Measurements from ENCODE around the gene MKI67. TPM values are rescaled to one million over a fixed set of nuclear protein-coding genes. Genes with fewer than 3 reads are reported as not detected.
A peak's percentile ranks its signal among the peaks of the same experiment; 100 is the strongest.

The MKI67 gene
- total and polyA plus RNA-seq, 8 donors, result 0.61 to 60.8 (median 7.7) TPM

DNA sequence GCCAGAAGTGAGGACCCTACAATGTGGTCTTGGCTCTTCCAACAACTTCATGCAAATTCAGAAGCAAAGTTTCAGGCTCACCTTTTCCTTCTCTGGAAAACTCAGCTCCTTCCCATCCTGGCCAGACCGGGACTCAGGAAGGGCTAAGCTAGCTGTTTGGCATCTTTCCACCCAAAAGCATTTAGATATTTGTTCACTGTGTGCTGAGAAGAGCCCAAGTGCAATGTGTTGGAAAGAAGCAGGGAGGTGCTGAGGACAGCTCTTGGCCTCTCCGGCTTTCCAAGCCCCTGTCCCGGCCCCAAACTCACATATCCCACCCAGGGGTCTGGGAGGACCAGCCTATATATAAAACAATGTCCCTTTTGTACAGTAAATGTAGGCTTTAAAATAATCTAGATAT lies 44.5 kb downstream of the MKI67 start:
- no peak for DNase-seq
- H3K4me3 ChIP-seq, result no peak overlapping the region
- no peaks in the 10 kb centered on the region for H3K9me3 ChIP-seq
- WGBS, 5 donors, result 63 to 77% (median 70%) methylated on average over 3 of the region's 3 CpGs
- no peaks in the 10 kb centered on the region for H3K4me1 ChIP-seq
- TF ChIP-seq EP300 (IDR thresholded peaks at IDR 0.05) (no peak), POLR2A (IDR thresholded peaks at IDR 0.05) (no peak), POLR2AphosphoS5 (IDR thresholded peaks at IDR 0.05) (no peak)
- TF ChIP-seq, protein P1, sequence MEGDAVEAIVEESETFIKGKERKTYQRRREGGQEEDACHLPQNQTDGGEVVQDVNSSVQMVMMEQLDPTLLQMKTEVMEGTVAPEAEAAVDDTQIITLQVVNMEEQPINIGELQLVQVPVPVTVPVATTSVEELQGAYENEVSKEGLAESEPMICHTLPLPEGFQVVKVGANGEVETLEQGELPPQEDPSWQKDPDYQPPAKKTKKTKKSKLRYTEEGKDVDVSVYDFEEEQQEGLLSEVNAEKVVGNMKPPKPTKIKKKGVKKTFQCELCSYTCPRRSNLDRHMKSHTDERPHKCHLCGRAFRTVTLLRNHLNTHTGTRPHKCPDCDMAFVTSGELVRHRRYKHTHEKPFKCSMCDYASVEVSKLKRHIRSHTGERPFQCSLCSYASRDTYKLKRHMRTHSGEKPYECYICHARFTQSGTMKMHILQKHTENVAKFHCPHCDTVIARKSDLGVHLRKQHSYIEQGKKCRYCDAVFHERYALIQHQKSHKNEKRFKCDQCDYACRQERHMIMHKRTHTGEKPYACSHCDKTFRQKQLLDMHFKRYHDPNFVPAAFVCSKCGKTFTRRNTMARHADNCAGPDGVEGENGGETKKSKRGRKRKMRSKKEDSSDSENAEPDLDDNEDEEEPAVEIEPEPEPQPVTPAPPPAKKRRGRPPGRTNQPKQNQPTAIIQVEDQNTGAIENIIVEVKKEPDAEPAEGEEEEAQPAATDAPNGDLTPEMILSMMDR (IDR thresholded peaks at IDR 0.05), result no peak
- peaks cover 14 to 79% (median 51%) of the 10 kb centered on the region in 4 donors for H3K36me3 ChIP-seq
- no peak overlapping the region for H3K27ac ChIP-seq
- no peaks in the 10 kb centered on the region for H3K27me3 ChIP-seq
- intact Hi-C loops (cut with DNase I; ENCODE audit: low total_unique reads), result no loop called here

DNA sequence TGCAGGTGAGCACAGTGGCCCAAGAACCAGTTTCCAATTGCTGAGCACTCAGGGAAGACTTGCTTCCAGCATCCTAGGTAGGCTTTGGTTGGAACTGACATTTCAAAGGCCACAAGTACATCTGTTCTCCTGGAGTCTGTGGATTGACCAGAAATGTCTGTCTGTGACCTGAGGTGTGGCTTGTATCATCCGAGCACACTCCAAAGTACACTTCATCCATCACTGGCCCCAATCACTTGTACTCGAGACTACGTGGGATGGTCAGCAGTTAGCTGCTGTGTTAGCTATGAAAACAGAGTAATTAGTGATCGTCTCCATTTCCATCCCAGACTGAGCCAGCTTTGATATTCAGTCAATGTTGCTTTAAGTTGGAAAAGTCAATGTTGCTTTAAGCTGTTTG lies 45.0 kb downstream of the MKI67 start:
- DNase-seq, result no peak
- intact Hi-C loops (cut with DNase I; ENCODE audit: low total_unique reads), result no loop called here
- Histone ChIP-seq H3K4me1 (no peaks in the 10 kb centered on the region), H3K27me3 (no peaks in the 10 kb centered on the region), H3K27ac (no peak overlapping the region), H3K36me3 (peaks cover 16 to 84% (median 56%) of the 10 kb centered on the region in 4 donors), H3K4me3 (no peak overlapping the region), H3K9me3 (no peaks in the 10 kb centered on the region)
- WGBS, 5 donors, result 72 to 85% (median 78%) methylated on average over 4 of the region's 4 CpGs
- TF ChIP-seq POLR2A (IDR thresholded peaks at IDR 0.05), result no peak

DNA sequence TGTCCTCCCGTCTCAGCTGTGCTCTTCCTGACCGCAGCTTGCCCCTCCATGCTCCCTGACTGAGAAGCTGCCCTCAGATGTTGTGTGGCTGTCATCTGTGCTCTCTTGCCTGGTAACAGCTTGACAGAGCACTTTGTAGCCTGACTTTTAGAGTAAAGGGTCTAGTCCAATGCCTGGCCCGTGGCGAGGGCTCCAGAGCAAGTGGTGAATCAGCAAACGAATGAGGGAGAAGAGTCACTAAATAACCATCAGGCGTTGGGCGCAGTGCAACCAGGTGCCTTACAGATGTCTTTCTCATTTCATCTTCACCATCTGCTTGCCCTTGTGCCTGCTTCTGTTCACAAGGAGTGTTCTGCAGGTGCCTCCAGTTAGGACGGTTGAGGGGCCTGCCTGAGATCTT lies 45.6 kb downstream of the MKI67 start:
- no peaks in the 10 kb centered on the region for H3K27me3 ChIP-seq
- H3K4me1 ChIP-seq, result no peaks in the 10 kb centered on the region
- peaks cover 16 to 90% (median 61%) of the 10 kb centered on the region in 4 donors for H3K36me3 ChIP-seq
- WGBS, 5 donors, result 85 to 93% (median 91%) methylated on average over 8 of the region's 8 CpGs
- intact Hi-C loops (cut with DNase I; ENCODE audit: low total_unique reads), result no loop called here
- TF ChIP-seq, protein P1 (IDR thresholded peaks at IDR 0.05), result no peak
- TF ChIP-seq EP300 (IDR thresholded peaks at IDR 0.05) (no peak), POLR2A (IDR thresholded peaks at IDR 0.05) (no peak), POLR2AphosphoS5 (IDR thresholded peaks at IDR 0.05) (no peak)
- no peak overlapping the region for H3K27ac ChIP-seq
- no peaks in the 10 kb centered on the region for H3K9me3 ChIP-seq
- no peak overlapping the region for H3K4me3 ChIP-seq
- DNase-seq, result no peak

DNA sequence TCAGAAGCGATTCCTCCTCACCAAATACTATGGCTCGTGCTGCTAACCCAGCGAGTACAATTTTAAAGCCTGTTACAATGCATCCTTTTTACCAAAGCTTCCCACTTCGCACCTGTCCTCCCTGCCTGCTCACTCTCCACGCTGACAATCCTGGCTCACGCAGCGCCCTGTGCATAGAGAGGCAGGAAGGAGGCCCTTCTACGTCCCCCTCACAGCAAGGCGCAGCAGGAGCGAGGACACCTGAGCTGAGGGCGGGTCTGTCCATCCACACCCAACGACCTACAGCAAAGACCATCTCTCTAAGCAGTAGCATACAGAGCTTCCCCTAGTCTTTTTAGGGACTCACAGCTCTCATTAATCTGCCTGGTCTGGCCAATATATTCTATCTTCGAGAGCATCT lies 46.0 kb downstream of the MKI67 start:
- DNase-seq, result no peak
- H3K4me1 ChIP-seq, result no peaks in the 10 kb centered on the region
- peaks cover 16 to 93% (median 62%) of the 10 kb centered on the region in 4 donors for H3K36me3 ChIP-seq
- H3K27ac ChIP-seq, result no peak overlapping the region
- intact Hi-C loops (cut with DNase I; ENCODE audit: low total_unique reads), result no loop called here
- WGBS, 5 donors, result 86 to 91% (median 90%) methylated on average over 13 of the region's 13 CpGs
- H3K9me3 ChIP-seq, result no peaks in the 10 kb centered on the region
- TF ChIP-seq POLR2AphosphoS5 (IDR thresholded peaks at IDR 0.05) (no peak), EP300 (IDR thresholded peaks at IDR 0.05) (no peak), POLR2A (IDR thresholded peaks at IDR 0.05) (no peak)
- TF ChIP-seq, protein P1 (IDR thresholded peaks at IDR 0.05), result no peak
- no peak overlapping the region for H3K4me3 ChIP-seq
- no peaks in the 10 kb centered on the region for H3K27me3 ChIP-seq

DNA sequence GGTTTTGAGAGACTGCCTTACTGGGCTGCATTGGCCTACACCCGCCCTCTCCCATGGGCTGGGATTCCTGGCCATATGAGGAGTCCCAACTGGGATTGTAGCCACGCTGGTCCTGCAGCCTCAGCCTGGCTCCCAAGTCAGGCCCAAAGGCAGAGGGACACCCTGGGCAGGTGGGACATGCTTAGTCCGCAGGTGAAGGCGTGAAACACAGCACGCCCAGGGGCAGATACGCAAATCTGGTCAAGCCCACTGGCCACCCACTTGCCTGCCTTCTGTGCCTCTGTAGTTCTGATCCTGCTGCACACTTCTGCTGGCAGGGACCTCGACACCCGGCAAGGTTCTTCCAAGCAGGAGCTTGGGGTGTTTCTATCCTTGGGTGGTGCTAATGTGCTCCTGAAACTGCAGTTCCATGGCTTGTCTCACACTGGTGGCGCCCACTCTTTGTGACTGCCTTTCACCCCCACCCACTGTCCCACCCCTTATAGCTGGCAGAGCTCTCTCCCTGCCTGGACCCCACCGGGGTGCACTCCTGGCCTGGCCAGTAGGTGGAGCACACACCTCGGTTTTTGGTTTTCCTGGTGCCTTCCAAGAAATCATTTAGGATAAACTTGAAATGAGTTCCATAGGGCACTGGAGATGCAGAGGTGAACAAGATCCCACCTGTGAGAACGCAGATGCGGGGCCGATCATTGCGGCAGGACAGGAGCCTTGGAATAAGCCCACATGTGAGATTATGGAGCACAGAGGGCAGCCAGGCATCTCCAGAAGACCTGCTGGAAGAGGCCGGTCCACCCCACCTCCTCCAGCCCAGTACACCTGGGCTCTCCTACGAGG lies 47.9 kb downstream of the MKI67 start:
- H3K4me1 ChIP-seq, result no peaks in the 10 kb centered on the region
- DNase-seq, result peak in 1 of 2 donors; percentile 63
- no peaks in the 10 kb centered on the region for H3K27me3 ChIP-seq
- intact Hi-C loops (cut with DNase I; ENCODE audit: low total_unique reads), result no loop called here
- no peak overlapping the region for H3K27ac ChIP-seq
- TF ChIP-seq, protein P1 (IDR thresholded peaks at IDR 0.05), result peak in 5 of 7 experiments; percentile 38 to 65 (median 46)
- no peak for TF ChIP-seq POLR2A (IDR thresholded peaks at IDR 0.05)
- 62 to 78% (median 72%) methylated on average over 17 of the region's 17 CpGs for WGBS, 5 donors
- H3K4me3 ChIP-seq, result no peak overlapping the region
- peaks cover 16 to 94% (median 71%) of the 10 kb centered on the region in 4 donors for H3K36me3 ChIP-seq
- H3K9me3 ChIP-seq, result no peaks in the 10 kb centered on the region

All from stomach (tissue), 9 donors.